GM18511 (cell line): ENCODE results near the gene P2RX4.
"Not testable (repeated sequence)": the region's sequence is repeated elsewhere in the genome, so short reads cannot be mapped to it uniquely, and the experiment has no call there.

Experiments used
- ATAC-seq: cut with Tn5 transposase; IDR thresholded peaks from one replicate; pipeline ENCODE4 v1.9.1; 2021; ENCODE audit warnings: mild to moderate bottlenecking, moderate library complexity; ENCODE audit not compliant: unreplicated experiment

The P2RX4 gene

GRCh38 chr12:121218588-121219352 is 8.8 kb downstream of the P2RX4 start:
- no peak for ATAC-seq

GRCh38 chr12:121219353-121219986 is 9.5 kb downstream of the P2RX4 start:
- no peak for ATAC-seq

GRCh38 chr12:121222847-121223246 is 12.9 kb downstream of the P2RX4 start:
- no peak for ATAC-seq

- ATAC-seq: no peak
Observed at GRCh38 chr12:121223292-121224285, 13.7 kb downstream of the P2RX4 start.

GRCh38 chr12:121224591-121224990 is 14.7 kb downstream of the P2RX4 start:
- no peak for ATAC-seq

- ATAC-seq: no peak
Observed at GRCh38 chr12:121226399-121226798, 16.5 kb downstream of the P2RX4 start.

- ATAC-seq: not testable (repeated sequence)
Observed at GRCh38 chr12:121226871-121227270, 16.9 kb downstream of the P2RX4 start.

GRCh38 chr12:121227294-121227693 is 17.4 kb downstream of the P2RX4 start:
- ATAC-seq: peak; percentile 67

GRCh38 chr12:121228919-121229665 is 19.2 kb downstream of the P2RX4 start:
- no peak for ATAC-seq

- ATAC-seq: not testable (repeated sequence)
Observed at GRCh38 chr12:121229826-121230537, 20.1 kb downstream of the P2RX4 start.

GRCh38 chr12:121230538-121230907 is 20.6 kb downstream of the P2RX4 start:
- no peak for ATAC-seq

- no peak for ATAC-seq
Observed at GRCh38 chr12:121232163-121232562, 22.2 kb downstream of the P2RX4 start.

- no peak for ATAC-seq
Observed at GRCh38 chr12:121232977-121233627, 23.2 kb downstream of the P2RX4 start.

GRCh38 chr12:121233628-121234020 is 23.7 kb downstream of the P2RX4 start:
- no peak for ATAC-seq

GRCh38 chr12:121236776-121237175 is 26.8 kb downstream of the P2RX4 start:
- no peak for ATAC-seq

GRCh38 chr12:121237415-121237814 is 27.5 kb downstream of the P2RX4 start:
- ATAC-seq: no peak

GRCh38 chr12:121238086-121238485 is 28.2 kb downstream of the P2RX4 start:
- ATAC-seq: no peak

- ATAC-seq: no peak
Observed at GRCh38 chr12:121238604-121239350, 28.8 kb downstream of the P2RX4 start.
